HCT116 (cell line): ENCODE measurements around the gene SCN3A.

Experiments used
- CEBPB ChIP-seq: IDR thresholded peaks from 2 replicates; pipeline ENCODE4 v1.6.1; 2012; ENCODE audit warnings: low read depth
- POLR2A ChIP-seq: IDR thresholded peaks from 2 replicates; pipeline ENCODE4 v1.7.0; 2011; ENCODE audit warnings: borderline replicate concordance; ENCODE audit not compliant: insufficient read depth, insufficient read length; ENCODE audit errors: extremely low read depth
- ZNF274 ChIP-seq: fragments of 200-500 bp; sonication (Bioruptor generic); IDR thresholded peaks from 2 replicates; pipeline ENCODE4 v1.6.1; 2014; ENCODE audit warnings: mild to moderate bottlenecking, low read depth, low read length, inconsistent platforms

DNA sequence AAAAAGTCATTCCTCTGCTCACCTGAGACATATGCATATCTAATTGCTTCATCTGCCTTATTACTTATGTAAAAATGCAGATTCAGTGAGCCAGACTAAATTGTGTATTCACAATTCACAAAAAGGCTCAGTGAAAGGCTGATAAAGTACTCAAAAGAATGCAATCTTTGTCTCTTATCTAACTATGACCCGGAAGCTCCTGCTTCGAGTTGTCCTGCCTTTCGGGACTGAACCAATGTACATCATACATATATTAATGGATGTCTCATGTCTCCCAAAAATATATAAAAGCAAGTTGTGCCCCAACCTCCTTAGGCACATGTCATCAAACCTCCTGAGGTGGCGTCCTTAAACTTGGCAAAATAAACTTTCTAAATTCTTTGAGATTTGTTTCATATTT lies 120.5 kb downstream of the SCN3A start:
- TF ChIP-seq POLR2A (no peak), ZNF274 (no peak), CEBPB (no peak)
